ENCODE results near the gene PXMP2.

PXMP2 gene

DNA sequence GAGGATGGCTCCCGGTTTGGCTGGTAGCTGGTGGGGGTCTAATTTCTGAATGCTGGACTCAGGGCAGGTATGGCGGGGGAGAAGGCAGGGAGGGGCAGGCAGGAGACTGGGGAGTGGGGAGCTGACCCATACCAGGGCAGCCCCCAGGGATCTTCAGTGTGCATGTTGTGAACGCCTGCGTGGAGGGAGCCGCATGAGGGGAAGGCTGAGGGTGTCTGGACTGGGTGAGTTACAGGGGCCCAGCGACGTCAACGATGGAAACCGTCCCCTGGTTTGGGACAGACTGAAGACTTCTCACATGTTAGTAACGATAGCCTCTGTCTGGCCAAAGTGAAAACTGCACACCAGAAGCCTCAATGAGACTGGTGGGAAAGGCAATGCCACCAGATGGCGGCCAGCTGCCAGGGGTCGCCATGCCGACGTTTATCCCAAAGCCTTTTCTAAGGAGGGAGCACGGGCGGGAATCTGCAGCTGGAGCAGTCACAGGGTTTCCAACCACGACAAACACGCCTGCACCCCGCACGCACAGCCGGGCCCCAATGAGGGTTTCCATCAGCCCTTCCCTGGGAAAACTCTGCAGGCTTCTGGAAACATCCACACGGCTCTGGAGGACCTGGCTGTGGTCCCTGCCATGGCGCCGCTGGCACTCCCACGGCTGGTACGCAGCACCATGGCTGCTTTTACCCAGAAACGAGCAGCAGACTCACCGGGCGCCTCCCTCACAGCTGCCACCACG lies 37.3 kb downstream of the PXMP2 start:
- H3K9me3 ChIP-seq (ENCODE audit: control insufficient read depth, low read length) = no peaks in the 10 kb centered on the region
- 94 to 96% methylated on average over 30 of the region's 30 CpGs for WGBS, 2 experiments (ENCODE audit: insufficient coverage in 2 of 2)
- H3K4me1 ChIP-seq (ENCODE audit: control insufficient read depth, insufficient read depth, low read length, poor library complexity, severe bottlenecking) = no peaks in the 10 kb centered on the region
- H3K27ac ChIP-seq (ENCODE audit: low read depth, low read length, severe bottlenecking) = no peak overlapping the region
- no peak overlapping the region for H3K4me3 ChIP-seq (ENCODE audit: extremely low read depth, insufficient read depth, low read length, poor library complexity, severe bottlenecking)
- peaks cover 91% of the 10 kb centered on the region for H3K36me3 ChIP-seq (ENCODE audit: control insufficient read depth, insufficient read depth, low read length)

DNA sequence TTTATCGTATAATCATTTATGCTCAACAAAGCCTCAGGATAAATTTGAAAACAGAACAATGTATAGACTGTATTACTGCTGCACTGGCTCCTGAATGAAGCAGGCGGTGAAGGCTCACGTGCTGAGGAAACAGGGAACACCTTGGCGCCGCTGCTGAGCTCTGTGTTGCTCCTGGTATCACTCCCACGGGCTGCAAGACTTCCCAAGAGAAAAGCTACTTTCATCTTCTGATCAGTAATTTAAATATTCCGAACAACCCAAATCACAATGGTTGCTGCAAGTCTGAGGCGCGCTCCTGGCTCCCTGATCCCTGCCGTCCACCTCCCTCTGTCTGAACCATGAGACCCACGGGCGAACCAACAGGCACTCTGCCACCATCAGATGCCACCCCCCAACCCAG lies 39.0 kb downstream of the PXMP2 start:
- Histone ChIP-seq H3K4me1 (ENCODE audit: control insufficient read depth, insufficient read depth, low read length, poor library complexity, severe bottlenecking) (no peaks in the 10 kb centered on the region), H3K9me3 (ENCODE audit: control insufficient read depth, low read length) (no peaks in the 10 kb centered on the region), H3K4me3 (ENCODE audit: extremely low read depth, insufficient read depth, low read length, poor library complexity, severe bottlenecking) (no peak overlapping the region), H3K36me3 (ENCODE audit: control insufficient read depth, insufficient read depth, low read length) (peaks cover 93% of the 10 kb centered on the region), H3K27ac (ENCODE audit: low read depth, low read length, severe bottlenecking) (no peak overlapping the region)
- 96 to 100% methylated on average over 10 of the region's 12 CpGs for WGBS, 2 experiments (ENCODE audit: insufficient coverage in 2 of 2)

DNA sequence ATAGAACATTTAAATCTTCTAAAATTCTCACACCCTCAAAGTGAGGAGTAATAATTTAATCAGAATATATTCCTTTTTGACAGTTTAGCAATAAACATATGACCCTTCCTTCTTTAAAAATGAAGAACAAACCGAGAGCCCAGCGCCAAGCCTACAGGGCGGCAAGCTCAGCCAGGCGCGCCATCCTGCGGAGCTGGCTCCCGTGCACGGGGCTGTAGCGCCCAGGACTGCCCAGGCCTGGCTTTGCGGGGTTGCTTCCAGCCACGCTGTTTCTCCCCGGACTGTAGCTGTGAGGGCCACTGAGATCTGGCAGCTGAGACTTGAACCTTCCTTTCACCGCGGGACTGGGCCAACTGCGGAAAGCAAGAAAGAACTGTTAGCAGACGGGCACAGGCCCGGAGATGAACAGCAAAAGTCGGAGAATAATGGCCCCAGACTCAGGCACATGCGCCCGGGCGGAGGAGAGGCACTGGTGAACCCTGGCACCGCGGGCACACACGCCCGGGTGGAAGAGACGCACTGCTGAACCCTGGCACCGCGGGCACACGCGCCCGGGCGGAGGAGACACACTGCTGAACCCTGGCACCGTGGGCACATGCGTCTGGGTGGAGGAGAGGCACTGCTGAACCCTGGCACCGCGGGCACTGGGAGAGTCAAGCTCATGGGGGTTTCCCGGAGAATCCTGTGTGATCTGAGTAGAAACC lies 39.9 kb downstream of the PXMP2 start:
- 94 to 96% methylated on average over 36 of the region's 37 CpGs for WGBS, 2 experiments (ENCODE audit: insufficient coverage in 2 of 2)
- no peak overlapping the region for H3K4me3 ChIP-seq (ENCODE audit: extremely low read depth, insufficient read depth, low read length, poor library complexity, severe bottlenecking)
- no peak overlapping the region for H3K27ac ChIP-seq (ENCODE audit: low read depth, low read length, severe bottlenecking)
- no peaks in the 10 kb centered on the region for H3K4me1 ChIP-seq (ENCODE audit: control insufficient read depth, insufficient read depth, low read length, poor library complexity, severe bottlenecking)
- H3K9me3 ChIP-seq (ENCODE audit: control insufficient read depth, low read length) = no peaks in the 10 kb centered on the region
- peaks cover 93% of the 10 kb centered on the region for H3K36me3 ChIP-seq (ENCODE audit: control insufficient read depth, insufficient read depth, low read length)

DNA sequence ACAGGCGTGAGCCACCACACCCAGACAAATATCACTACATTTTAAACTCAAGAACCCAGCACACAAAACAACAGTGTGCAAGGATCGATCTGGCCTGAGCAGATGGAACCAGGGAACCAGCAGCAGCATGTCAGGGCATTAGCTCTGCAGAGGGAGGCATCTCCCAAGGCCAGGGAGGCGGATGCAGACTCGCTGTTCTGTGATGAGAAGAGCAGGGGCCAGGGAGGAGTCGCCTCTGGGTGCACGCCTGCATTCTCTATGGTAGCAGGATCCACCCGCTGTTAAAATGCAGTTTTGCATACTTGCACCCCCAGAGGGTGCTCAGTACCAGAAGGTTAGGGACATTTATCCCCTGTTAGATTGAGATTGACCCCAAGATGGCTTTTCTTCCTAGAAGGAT lies 41.1 kb downstream of the PXMP2 start:
- WGBS, 2 experiments (ENCODE audit: insufficient coverage in 2 of 2) = 95 to 97% methylated on average over 6 to 7 of the region's 7 CpGs
- Histone ChIP-seq H3K4me3 (ENCODE audit: extremely low read depth, insufficient read depth, low read length, poor library complexity, severe bottlenecking) (no peak overlapping the region), H3K4me1 (ENCODE audit: control insufficient read depth, insufficient read depth, low read length, poor library complexity, severe bottlenecking) (no peaks in the 10 kb centered on the region), H3K27ac (ENCODE audit: low read depth, low read length, severe bottlenecking) (no peak overlapping the region), H3K9me3 (ENCODE audit: control insufficient read depth, low read length) (no peaks in the 10 kb centered on the region), H3K36me3 (ENCODE audit: control insufficient read depth, insufficient read depth, low read length) (peaks cover 91% of the 10 kb centered on the region)

DNA sequence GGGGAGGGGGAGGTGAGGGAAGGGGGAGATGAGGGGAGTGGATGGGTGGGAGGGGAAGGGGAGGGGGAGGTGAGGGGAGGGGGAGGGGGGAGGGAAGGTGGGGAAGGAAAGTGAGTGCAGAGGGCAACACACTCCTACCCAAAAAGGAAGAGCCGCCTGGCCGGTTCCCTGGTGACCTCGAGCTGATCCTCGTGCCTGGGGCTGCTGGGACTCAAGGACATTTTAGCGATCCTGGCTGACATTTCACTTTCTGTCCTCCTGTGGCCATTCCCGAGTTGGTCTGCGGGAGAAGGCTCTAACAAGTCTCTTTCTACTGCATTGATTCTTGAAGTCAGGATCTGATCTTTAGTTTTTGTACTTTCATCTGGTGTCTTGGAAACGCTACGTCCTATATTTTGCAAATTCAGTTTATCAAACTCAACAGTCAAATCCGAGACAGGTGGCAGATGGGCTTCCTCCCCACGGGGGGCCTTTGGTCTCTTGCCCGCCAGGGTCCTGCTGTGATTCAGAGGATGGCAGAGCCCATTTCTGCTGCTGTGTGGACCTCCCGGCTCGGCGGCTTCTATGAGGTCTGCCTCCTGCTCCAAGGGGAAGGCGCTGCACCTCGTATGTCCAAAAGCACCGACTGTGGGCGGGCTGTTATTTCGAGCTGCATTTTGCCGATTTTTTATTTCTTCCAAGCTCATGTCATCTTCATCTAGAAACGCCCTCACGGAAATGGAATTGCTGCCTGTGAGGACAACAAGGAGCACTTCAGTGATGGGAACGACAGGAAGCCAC lies 42.3 kb downstream of the PXMP2 start:
- Histone ChIP-seq H3K27ac (ENCODE audit: low read depth, low read length, severe bottlenecking) (no peak overlapping the region), H3K4me3 (ENCODE audit: extremely low read depth, insufficient read depth, low read length, poor library complexity, severe bottlenecking) (no peak overlapping the region), H3K4me1 (ENCODE audit: control insufficient read depth, insufficient read depth, low read length, poor library complexity, severe bottlenecking) (no peaks in the 10 kb centered on the region), H3K9me3 (ENCODE audit: control insufficient read depth, low read length) (no peaks in the 10 kb centered on the region), H3K36me3 (ENCODE audit: control insufficient read depth, insufficient read depth, low read length) (peaks cover 91% of the 10 kb centered on the region)
- 91 to 97% methylated on average over 20 to 24 of the region's 24 CpGs for WGBS, 2 experiments (ENCODE audit: insufficient coverage in 2 of 2)

DNA sequence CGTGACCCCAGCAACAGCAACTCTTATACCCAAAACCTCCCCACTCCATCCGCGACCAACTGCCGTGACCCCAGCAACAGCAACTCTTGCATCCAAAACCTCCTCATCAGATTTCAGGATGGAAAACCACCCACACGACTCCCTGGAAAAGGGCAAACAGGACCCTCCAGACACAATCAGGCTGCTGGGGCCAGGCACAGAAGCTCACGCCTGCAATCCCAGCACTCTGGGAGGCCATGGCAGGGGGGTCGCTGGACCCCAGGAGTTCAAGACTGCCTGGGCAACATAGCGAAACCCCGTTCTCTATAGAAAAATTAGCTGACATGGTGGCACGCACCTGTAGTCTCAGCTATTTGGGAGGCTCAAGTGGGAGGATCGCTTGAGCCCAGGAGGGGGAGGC lies 43.0 kb downstream of the PXMP2 start:
- 96 to 99% methylated on average over 7 to 10 of the region's 11 CpGs for WGBS, 2 experiments (ENCODE audit: insufficient coverage in 2 of 2)
- no peaks in the 10 kb centered on the region for H3K9me3 ChIP-seq (ENCODE audit: control insufficient read depth, low read length)
- H3K36me3 ChIP-seq (ENCODE audit: control insufficient read depth, insufficient read depth, low read length) = peaks cover 91% of the 10 kb centered on the region
- no peak overlapping the region for H3K27ac ChIP-seq (ENCODE audit: low read depth, low read length, severe bottlenecking)
- no peaks in the 10 kb centered on the region for H3K4me1 ChIP-seq (ENCODE audit: control insufficient read depth, insufficient read depth, low read length, poor library complexity, severe bottlenecking)
- H3K4me3 ChIP-seq (ENCODE audit: extremely low read depth, insufficient read depth, low read length, poor library complexity, severe bottlenecking) = no peak overlapping the region

DNA sequence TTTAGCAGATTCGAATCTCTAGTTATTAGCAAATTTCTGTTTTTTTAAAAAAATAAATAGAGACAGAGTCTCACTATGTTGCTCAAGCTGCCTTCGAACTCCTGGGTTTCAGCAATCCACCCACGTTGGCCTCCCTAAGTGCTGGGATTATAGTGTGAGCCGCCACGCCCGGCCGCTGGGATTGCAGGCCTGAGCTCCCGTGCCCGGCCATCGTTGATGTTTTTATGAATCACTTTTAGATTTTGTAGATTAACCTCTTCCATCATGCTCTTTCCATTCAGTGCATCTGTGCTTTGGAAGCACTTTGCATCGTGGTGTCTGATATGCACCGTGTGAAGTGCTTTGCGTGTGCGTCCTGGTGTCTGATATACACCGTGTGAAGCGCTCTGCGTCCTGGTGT lies 44.2 kb downstream of the PXMP2 start:
- no peak overlapping the region for H3K27ac ChIP-seq (ENCODE audit: low read depth, low read length, severe bottlenecking)
- H3K9me3 ChIP-seq (ENCODE audit: control insufficient read depth, low read length) = no peaks in the 10 kb centered on the region
- peaks cover 91% of the 10 kb centered on the region for H3K36me3 ChIP-seq (ENCODE audit: control insufficient read depth, insufficient read depth, low read length)
- WGBS, 2 experiments (ENCODE audit: insufficient coverage in 2 of 2) = 89 to 97% methylated on average over 14 to 16 of the region's 17 CpGs
- H3K4me1 ChIP-seq (ENCODE audit: control insufficient read depth, insufficient read depth, low read length, poor library complexity, severe bottlenecking) = no peaks in the 10 kb centered on the region
- no peak overlapping the region for H3K4me3 ChIP-seq (ENCODE audit: extremely low read depth, insufficient read depth, low read length, poor library complexity, severe bottlenecking)

DNA sequence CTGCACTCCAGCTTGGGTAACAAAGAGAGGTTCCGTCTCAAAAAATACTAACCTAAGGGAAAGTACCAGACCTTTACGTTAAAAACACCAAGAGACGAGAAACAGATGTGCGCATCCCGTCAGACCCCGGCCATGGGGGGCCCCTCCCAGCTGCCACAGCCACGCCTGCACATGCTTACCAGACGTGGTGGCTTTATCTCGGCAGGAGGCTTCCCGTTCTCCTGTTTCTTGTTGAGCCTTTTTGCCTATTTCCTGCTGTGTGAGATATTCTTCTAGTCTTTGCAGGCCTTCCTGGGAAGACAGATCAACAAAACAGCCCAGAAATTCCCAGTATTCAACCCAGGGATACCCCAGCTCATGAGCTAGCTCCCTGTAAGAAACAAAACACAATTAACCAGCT lies 46.8 kb downstream of the PXMP2 start:
- Histone ChIP-seq H3K4me3 (ENCODE audit: extremely low read depth, insufficient read depth, low read length, poor library complexity, severe bottlenecking) (no peak overlapping the region), H3K4me1 (ENCODE audit: control insufficient read depth, insufficient read depth, low read length, poor library complexity, severe bottlenecking) (no peaks in the 10 kb centered on the region), H3K9me3 (ENCODE audit: control insufficient read depth, low read length) (no peaks in the 10 kb centered on the region), H3K36me3 (ENCODE audit: control insufficient read depth, insufficient read depth, low read length) (peaks cover 92% of the 10 kb centered on the region), H3K27ac (ENCODE audit: low read depth, low read length, severe bottlenecking) (peak overlapping the region; percentile 36)
- WGBS, 2 experiments (ENCODE audit: insufficient coverage in 2 of 2) = 86 to 88% methylated on average over 9 to 10 of the region's 10 CpGs

DNA sequence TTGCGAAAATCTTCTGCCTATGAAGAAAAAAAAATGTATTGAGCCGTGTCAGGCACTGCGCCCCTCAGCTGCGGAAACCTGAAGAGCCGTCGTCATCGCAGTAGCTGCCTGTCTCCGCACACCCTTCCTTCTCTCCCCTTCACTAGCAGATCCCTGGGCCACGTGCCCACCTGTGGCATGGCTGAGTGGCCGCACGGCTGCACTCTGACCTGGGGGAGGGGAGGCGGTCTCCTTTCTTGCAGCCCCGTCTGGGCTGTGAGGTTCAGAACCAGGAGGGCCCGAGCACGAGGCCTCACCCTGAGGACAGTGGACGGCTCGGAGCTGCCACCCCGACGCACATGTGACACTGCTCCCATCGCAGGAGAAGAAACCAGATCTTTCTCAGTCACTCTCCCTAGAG lies 48.1 kb downstream of the PXMP2 start:
- H3K4me3 ChIP-seq (ENCODE audit: extremely low read depth, insufficient read depth, low read length, poor library complexity, severe bottlenecking) = no peak overlapping the region
- no peak overlapping the region for H3K27ac ChIP-seq (ENCODE audit: low read depth, low read length, severe bottlenecking)
- no peaks in the 10 kb centered on the region for H3K4me1 ChIP-seq (ENCODE audit: control insufficient read depth, insufficient read depth, low read length, poor library complexity, severe bottlenecking)
- WGBS, 2 experiments (ENCODE audit: insufficient coverage in 2 of 2) = 96 to 99% methylated on average over 19 to 20 of the region's 20 CpGs
- no peaks in the 10 kb centered on the region for H3K9me3 ChIP-seq (ENCODE audit: control insufficient read depth, low read length)
- H3K36me3 ChIP-seq (ENCODE audit: control insufficient read depth, insufficient read depth, low read length) = peaks cover 95% of the 10 kb centered on the region

DNA sequence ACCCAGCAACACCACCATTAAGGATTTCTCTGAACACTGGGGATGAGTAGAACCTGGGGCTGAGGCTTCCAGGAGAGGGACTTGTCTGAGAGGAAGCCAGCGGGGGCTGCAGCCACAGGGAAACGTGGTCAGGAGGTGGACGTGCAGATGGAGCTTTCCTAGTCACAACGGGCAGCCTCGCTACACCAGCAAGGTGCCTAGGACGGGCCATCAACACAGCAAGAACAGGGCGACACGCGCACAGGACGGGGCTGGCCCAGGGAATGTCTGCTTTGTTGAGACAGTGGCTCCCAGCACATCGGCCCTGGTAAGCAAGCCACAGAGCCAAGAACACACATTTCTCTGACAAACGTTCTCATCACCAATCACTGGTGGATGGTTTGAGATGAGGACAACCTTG lies 49.0 kb downstream of the PXMP2 start:
- Histone ChIP-seq H3K36me3 (ENCODE audit: control insufficient read depth, insufficient read depth, low read length) (peaks cover 95% of the 10 kb centered on the region), H3K4me3 (ENCODE audit: extremely low read depth, insufficient read depth, low read length, poor library complexity, severe bottlenecking) (no peak overlapping the region), H3K27ac (ENCODE audit: low read depth, low read length, severe bottlenecking) (no peak overlapping the region), H3K4me1 (ENCODE audit: control insufficient read depth, insufficient read depth, low read length, poor library complexity, severe bottlenecking) (no peaks in the 10 kb centered on the region), H3K9me3 (ENCODE audit: control insufficient read depth, low read length) (no peaks in the 10 kb centered on the region)
- 97 to 98% methylated on average over 11 to 12 of the region's 12 CpGs for WGBS, 2 experiments (ENCODE audit: insufficient coverage in 2 of 2)

Data from mesodermal cell (in vitro differentiated cells).